Parathyroid adenoma (tissue), 2 donors: ENCODE results near the gene CCDC70.

Experiments used
- H2AFZ ChIP-seq: fragments of 300-600 bp; sonication (generic); one replicate; pipeline ENCODE4 v1.7.0; 2017; ENCODE audit warnings: antibody characterized with exemption, mild to moderate bottlenecking
- H3K27ac ChIP-seq: fragments of 300-600 bp; sonication (generic); one replicate; pipeline ENCODE4 v1.7.0; 2017
- H3K27me3 ChIP-seq: fragments of 300-600 bp; sonication (generic); one replicate; pipeline ENCODE4 v1.7.0; 2017; ENCODE audit warnings: low read length; ENCODE audit not compliant: control insufficient read depth, insufficient read depth
- H3K36me3 ChIP-seq: fragments of 300-600 bp; sonication (generic); one replicate; pipeline ENCODE4 v1.7.0; 2017; ENCODE audit warnings: low read length; ENCODE audit not compliant: control insufficient read depth, insufficient read depth
- H3K4me1 ChIP-seq: fragments of 300-600 bp; sonication (generic); one replicate; pipeline ENCODE4 v1.7.0; 2017; ENCODE audit warnings: control low read depth
- H3K4me2 ChIP-seq: fragments of 300-600 bp; sonication (generic); one replicate; pipeline ENCODE4 v1.7.0; 2017; ENCODE audit warnings: low read length
- H3K4me3 ChIP-seq: fragments of 300-600 bp; sonication (generic); one replicate; pipeline ENCODE4 v1.7.0; 2017; ENCODE audit warnings: low read depth, low read length
- H3K79me2 ChIP-seq: fragments of 300-600 bp; sonication (generic); one replicate; pipeline ENCODE4 v1.7.0; 2017; ENCODE audit warnings: control low read depth
- H3K9ac ChIP-seq: fragments of 300-600 bp; sonication (generic); one replicate; pipeline ENCODE4 v1.7.0; 2017; ENCODE audit warnings: mild to moderate bottlenecking
- H3K9me3 ChIP-seq: fragments of 300-600 bp; sonication (generic); one replicate; pipeline ENCODE4 v1.7.0; 2017; ENCODE audit warnings: low read length; ENCODE audit not compliant: control insufficient read depth
- TF ChIP-seq, protein P1 (sequence below): fragments of 300-600 bp; sonication (generic); IDR thresholded peaks from one replicate; pipeline ENCODE4 v1.7.0; 2017; ENCODE audit warnings: antibody characterized with exemption, mild to moderate bottlenecking
- donor health status: primary hyperparathyroidism.

CCDC70 gene

DNA sequence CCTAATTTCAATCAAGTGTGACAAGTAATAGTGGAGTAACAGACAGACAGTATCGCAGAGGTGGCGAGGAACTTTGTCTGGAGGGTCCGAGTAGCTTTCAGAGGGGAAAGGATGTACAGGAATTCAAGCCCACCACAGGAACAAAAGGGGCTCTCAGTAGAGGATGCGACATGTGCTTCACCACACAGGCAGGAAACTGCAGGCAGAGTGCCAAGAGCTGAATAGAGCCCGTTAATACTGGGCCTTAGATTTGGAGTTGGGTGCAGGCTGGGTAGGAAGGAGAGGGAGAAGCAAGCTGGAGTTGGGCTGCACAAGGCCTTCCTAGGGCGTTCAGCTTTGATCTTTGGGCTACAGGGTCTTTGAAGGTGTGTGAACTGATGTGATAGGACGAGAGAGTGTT, 1.2 kb downstream of the CCDC70 start:
- no peaks in the 10 kb centered on the region for H3K27me3 ChIP-seq
- no peaks in the 10 kb centered on the region for H3K79me2 ChIP-seq
- no peak overlapping the region for H3K27ac ChIP-seq
- H2AFZ ChIP-seq, result no peak overlapping the region
- H3K9me3 ChIP-seq, result no peaks in the 10 kb centered on the region
- no peaks in the 10 kb centered on the region for H3K36me3 ChIP-seq
- TF ChIP-seq, protein P1, sequence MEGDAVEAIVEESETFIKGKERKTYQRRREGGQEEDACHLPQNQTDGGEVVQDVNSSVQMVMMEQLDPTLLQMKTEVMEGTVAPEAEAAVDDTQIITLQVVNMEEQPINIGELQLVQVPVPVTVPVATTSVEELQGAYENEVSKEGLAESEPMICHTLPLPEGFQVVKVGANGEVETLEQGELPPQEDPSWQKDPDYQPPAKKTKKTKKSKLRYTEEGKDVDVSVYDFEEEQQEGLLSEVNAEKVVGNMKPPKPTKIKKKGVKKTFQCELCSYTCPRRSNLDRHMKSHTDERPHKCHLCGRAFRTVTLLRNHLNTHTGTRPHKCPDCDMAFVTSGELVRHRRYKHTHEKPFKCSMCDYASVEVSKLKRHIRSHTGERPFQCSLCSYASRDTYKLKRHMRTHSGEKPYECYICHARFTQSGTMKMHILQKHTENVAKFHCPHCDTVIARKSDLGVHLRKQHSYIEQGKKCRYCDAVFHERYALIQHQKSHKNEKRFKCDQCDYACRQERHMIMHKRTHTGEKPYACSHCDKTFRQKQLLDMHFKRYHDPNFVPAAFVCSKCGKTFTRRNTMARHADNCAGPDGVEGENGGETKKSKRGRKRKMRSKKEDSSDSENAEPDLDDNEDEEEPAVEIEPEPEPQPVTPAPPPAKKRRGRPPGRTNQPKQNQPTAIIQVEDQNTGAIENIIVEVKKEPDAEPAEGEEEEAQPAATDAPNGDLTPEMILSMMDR, result no peak
- no peaks in the 10 kb centered on the region for H3K4me1 ChIP-seq
- no peak overlapping the region for H3K4me3 ChIP-seq
- no peak overlapping the region for H3K4me2 ChIP-seq
- H3K9ac ChIP-seq, result no peak overlapping the region

GRCh38 chr13:51865838-51866237, 4.1 kb downstream of the CCDC70 start:
- Histone ChIP-seq H3K79me2 (no peaks in the 10 kb centered on the region), H3K27ac (no peak overlapping the region), H3K9me3 (no peaks in the 10 kb centered on the region), H3K9ac (no peak overlapping the region), H2AFZ (no peak overlapping the region), H3K4me3 (no peak overlapping the region), H3K4me2 (no peak overlapping the region), H3K4me1 (no peaks in the 10 kb centered on the region), H3K36me3 (no peaks in the 10 kb centered on the region), H3K27me3 (no peaks in the 10 kb centered on the region)
- TF ChIP-seq, protein P1, result no peak

DNA sequence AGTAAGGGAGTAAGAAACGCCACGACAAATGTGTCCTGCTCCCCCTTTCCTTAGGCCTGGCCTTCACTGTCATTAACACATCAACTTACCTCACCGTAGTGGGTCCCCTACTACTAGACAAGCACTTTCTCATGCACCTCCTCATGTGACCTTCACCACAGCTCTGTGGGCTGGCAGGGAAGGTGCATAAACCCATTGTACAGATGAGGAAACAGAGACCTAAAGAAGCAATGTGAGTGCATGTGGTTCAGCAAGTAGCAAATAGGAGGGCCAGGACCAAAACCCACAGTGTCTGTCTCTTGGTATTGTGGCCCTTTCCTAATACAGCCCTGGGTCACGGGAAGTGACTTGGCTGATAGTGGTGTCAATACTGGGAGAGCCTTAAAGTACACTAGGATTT, 5.3 kb downstream of the CCDC70 start:
- Histone ChIP-seq H2AFZ (no peak overlapping the region), H3K4me2 (no peak overlapping the region), H3K9ac (no peak overlapping the region), H3K4me3 (no peak overlapping the region), H3K36me3 (no peaks in the 10 kb centered on the region), H3K27me3 (no peaks in the 10 kb centered on the region), H3K9me3 (no peaks in the 10 kb centered on the region), H3K27ac (no peak overlapping the region), H3K79me2 (no peaks in the 10 kb centered on the region), H3K4me1 (no peaks in the 10 kb centered on the region)
- TF ChIP-seq, protein P1, result no peak

GRCh38 chr13:51869916-51870315, 8.1 kb downstream of the CCDC70 start:
- H3K9ac ChIP-seq, result no peak overlapping the region
- H2AFZ ChIP-seq, result no peak overlapping the region
- H3K27ac ChIP-seq, result no peak overlapping the region
- H3K4me2 ChIP-seq, result no peak overlapping the region
- H3K27me3 ChIP-seq, result no peaks in the 10 kb centered on the region
- no peaks in the 10 kb centered on the region for H3K36me3 ChIP-seq
- no peaks in the 10 kb centered on the region for H3K4me1 ChIP-seq
- H3K9me3 ChIP-seq, result no peaks in the 10 kb centered on the region
- H3K4me3 ChIP-seq, result no peak overlapping the region
- TF ChIP-seq, protein P1, result no peak
- H3K79me2 ChIP-seq, result no peaks in the 10 kb centered on the region

DNA sequence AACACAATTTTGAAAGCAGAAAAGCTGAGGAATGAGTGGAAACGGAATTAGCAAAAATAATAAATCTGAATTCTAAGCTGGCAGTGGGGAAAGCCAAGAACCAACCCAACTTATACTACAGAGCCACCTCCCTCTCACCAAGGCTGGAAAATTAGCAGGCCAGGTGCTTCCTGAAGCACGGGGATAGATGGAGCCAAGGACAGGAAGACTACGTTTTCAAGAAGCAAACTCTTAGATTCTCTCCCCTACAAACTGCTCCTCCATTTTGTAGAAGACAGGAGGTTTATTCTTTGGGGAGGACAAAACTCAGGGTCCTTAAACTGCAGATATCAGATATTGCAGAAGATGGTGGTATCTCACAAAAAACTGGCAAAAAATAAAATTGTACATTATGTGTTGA, 8.8 kb downstream of the CCDC70 start:
- no peaks in the 10 kb centered on the region for H3K9me3 ChIP-seq
- H3K4me1 ChIP-seq, result no peaks in the 10 kb centered on the region
- no peaks in the 10 kb centered on the region for H3K27me3 ChIP-seq
- TF ChIP-seq, protein P1, result no peak
- H3K4me2 ChIP-seq, result no peak overlapping the region
- no peaks in the 10 kb centered on the region for H3K36me3 ChIP-seq
- no peaks in the 10 kb centered on the region for H3K79me2 ChIP-seq
- no peak overlapping the region for H2AFZ ChIP-seq
- H3K9ac ChIP-seq, result no peak overlapping the region
- H3K27ac ChIP-seq, result no peak overlapping the region
- no peak overlapping the region for H3K4me3 ChIP-seq
